Stomach smooth muscle (tissue), 2 donors: ENCODE data around the gene ARRB1.

Experiments
- H3K27ac ChIP-seq: one replicate; pipeline ENCODE4 v1.7.0; 2013; ENCODE audit warnings: mild to moderate bottlenecking, low read length, inconsistent platforms
- H3K27me3 ChIP-seq, 2 donors: one replicate each; pipeline ENCODE4 v1.7.0; 2013; ENCODE audit warnings: low read length in 2 of 2; ENCODE audit not compliant: insufficient read depth in 2 of 2, control insufficient read depth in 1 of 2
- H3K36me3 ChIP-seq, 2 donors: one replicate each; pipeline ENCODE4 v1.7.0; 2013; ENCODE audit warnings: low read length in 2 of 2; ENCODE audit not compliant: control insufficient read depth in 2 of 2, insufficient read depth in 2 of 2
- H3K4me1 ChIP-seq: one replicate; pipeline ENCODE4 v1.7.0; 2013; ENCODE audit warnings: low read length; ENCODE audit not compliant: control insufficient read depth, insufficient read depth
- H3K4me3 ChIP-seq, 2 donors: one replicate each; pipeline ENCODE4 v1.7.0; 2013; ENCODE audit warnings: low read length in 2 of 2
- H3K9ac ChIP-seq, 2 donors: one replicate each; pipeline ENCODE4 v1.7.0; 2013; ENCODE audit warnings: low read length in 2 of 2, mild to moderate bottlenecking in 1 of 2
- H3K9me3 ChIP-seq, 2 donors: one replicate each; pipeline ENCODE4 v1.7.0; 2013; ENCODE audit warnings: low read length in 2 of 2; ENCODE audit not compliant: control insufficient read depth in 2 of 2
- donor health status: healthy.
- donor health status: Pancreatic carcinoma.

The ARRB1 gene

GRCh38 chr11:75342966-75343870 is 8.2 kb downstream of the ARRB1 start:
- Histone ChIP-seq H3K27me3 (no peaks in the 10 kb centered on the region), H3K4me1 (peaks cover 96% of the 10 kb centered on the region), H3K9ac (peak overlapping the region in 1 of 2 donors; percentile 21), H3K4me3 (peak overlapping the region in 1 of 2 donors; percentile 49), H3K9me3 (no peaks in the 10 kb centered on the region), H3K27ac (peak overlapping the region; percentile 92), H3K36me3 (peaks cover 0 to 2% of the 10 kb centered on the region in 2 donors)

- Histone ChIP-seq H3K36me3 (peaks cover 0 to 2% of the 10 kb centered on the region in 2 donors), H3K4me1 (peaks cover 96% of the 10 kb centered on the region), H3K4me3 (peak overlapping the region in 1 of 2 donors; percentile 57), H3K27me3 (no peaks in the 10 kb centered on the region), H3K27ac (peak overlapping the region; percentile 92), H3K9me3 (no peaks in the 10 kb centered on the region), H3K9ac (no peak overlapping the region)
Observed at GRCh38 chr11:75342231-75342918, 9.1 kb downstream of the ARRB1 start.

GRCh38 chr11:75341612-75342011 is 9.8 kb downstream of the ARRB1 start:
- Histone ChIP-seq H3K27ac (peak overlapping the region; percentile 92), H3K4me3 (peak overlapping the region in 1 of 2 donors; percentile 57), H3K36me3 (peaks cover 0 to 2% of the 10 kb centered on the region in 2 donors), H3K9me3 (no peaks in the 10 kb centered on the region), H3K9ac (peak overlapping the region; percentile 8 to 42), H3K27me3 (no peaks in the 10 kb centered on the region), H3K4me1 (peaks cover 96% of the 10 kb centered on the region)

- H3K27me3 ChIP-seq: no peaks in the 10 kb centered on the region
- H3K4me3 ChIP-seq: peak overlapping the region; percentile 44 to 57
- H3K36me3 ChIP-seq: peaks cover 0 to 2% of the 10 kb centered on the region in 2 donors
- no peaks in the 10 kb centered on the region for H3K9me3 ChIP-seq
- peak overlapping the region; percentile 92 for H3K27ac ChIP-seq
- peak overlapping the region; percentile 34 to 42 for H3K9ac ChIP-seq
- H3K4me1 ChIP-seq: peaks cover 96% of the 10 kb centered on the region
Observed at GRCh38 chr11:75339685-75340409, 11.6 kb downstream of the ARRB1 start.

- Histone ChIP-seq H3K9me3 (no peaks in the 10 kb centered on the region), H3K4me1 (peaks cover 98% of the 10 kb centered on the region), H3K9ac (peak overlapping the region in 1 of 2 donors; percentile 34), H3K27me3 (no peaks in the 10 kb centered on the region), H3K27ac (peak overlapping the region; percentile 92), H3K36me3 (no peaks in the 10 kb centered on the region), H3K4me3 (peak overlapping the region in 1 of 2 donors; percentile 57)
Observed at GRCh38 chr11:75338516-75339208, 12.8 kb downstream of the ARRB1 start.

- Histone ChIP-seq H3K4me3 (peak overlapping the region in 1 of 2 donors; percentile 35), H3K4me1 (peaks cover 94% of the 10 kb centered on the region), H3K9me3 (no peaks in the 10 kb centered on the region), H3K27ac (peak overlapping the region; percentile 71), H3K9ac (peak overlapping the region in 1 of 2 donors; percentile 64), H3K36me3 (no peaks in the 10 kb centered on the region), H3K27me3 (no peaks in the 10 kb centered on the region)
Observed at GRCh38 chr11:75337195-75337654, 14.2 kb downstream of the ARRB1 start.

GRCh38 chr11:75334976-75335375 is 16.5 kb downstream of the ARRB1 start:
- Histone ChIP-seq H3K27ac (peak overlapping the region; percentile 71), H3K4me1 (peaks cover 89% of the 10 kb centered on the region), H3K36me3 (no peaks in the 10 kb centered on the region), H3K27me3 (no peaks in the 10 kb centered on the region), H3K9ac (no peak overlapping the region), H3K4me3 (no peak overlapping the region), H3K9me3 (no peaks in the 10 kb centered on the region)

GRCh38 chr11:75334402-75334891 is 17.0 kb downstream of the ARRB1 start:
- Histone ChIP-seq H3K36me3 (no peaks in the 10 kb centered on the region), H3K9ac (peak overlapping the region in 1 of 2 donors; percentile 42), H3K27ac (peak overlapping the region; percentile 71), H3K27me3 (no peaks in the 10 kb centered on the region), H3K4me3 (no peak overlapping the region), H3K4me1 (peaks cover 89% of the 10 kb centered on the region), H3K9me3 (no peaks in the 10 kb centered on the region)

GRCh38 chr11:75333807-75334140 is 17.7 kb downstream of the ARRB1 start:
- Histone ChIP-seq H3K27ac (peak overlapping the region; percentile 71), H3K27me3 (no peaks in the 10 kb centered on the region), H3K36me3 (no peaks in the 10 kb centered on the region), H3K9me3 (no peaks in the 10 kb centered on the region), H3K4me3 (peak overlapping the region in 1 of 2 donors; percentile 35), H3K9ac (no peak overlapping the region), H3K4me1 (peaks cover 89% of the 10 kb centered on the region)
